Panc1 (cell line): ENCODE data around the gene MRPL48. TPM values are rescaled to one million over a fixed set of nuclear protein-coding genes. Genes with fewer than 3 reads are reported as not detected.

ENCODE experiments used
- ATAC-seq: fragments of 200-7000 bp; cut with Tn5 transposase; 2 replicates; pipeline ENCODE4 v1.9.1; 2020; ENCODE audit warnings: mild to moderate bottlenecking, moderate library complexity
- BruUV-seq: library from RNA; stranded (reverse); fragments of 400-500 nt; replicated peaks from 2 replicates; lab custom pipeline; 2021; lab: Mats Ljungman, UMichigan
- CTCF ChIA-PET: fragments of 300-600 bp; sonication (Branson Sonifier 250); formaldehyde crosslinking; loops from one replicate; lab custom pipeline; 2022; ENCODE audit warnings: antibody characterized with exemption; lab: Charles Lee
- POLR2A ChIA-PET: fragments of 300-600 bp; sonication (Branson Sonifier 250); formaldehyde crosslinking; loops from one replicate; lab custom pipeline; 2022; ENCODE audit warnings: antibody characterized with exemption; lab: Charles Lee
- DNase-seq: peaks from one replicate; pipeline ENCODE4 v3.0.0-alpha.2; 2010; ENCODE audit warnings: low read depth, low spot score
- H3K27ac ChIP-seq: 2 replicates; pipeline ENCODE4 v1.5.1; 2011; ENCODE audit warnings: mild to moderate bottlenecking, low read length, inconsistent platforms
- H3K27me3 ChIP-seq: fragments of 200-500 bp; sonication (Bioruptor generic); 2 replicates; pipeline ENCODE4 v1.6.0; 2014; ENCODE audit warnings: low read length, inconsistent platforms; ENCODE audit not compliant: control insufficient read depth, insufficient read depth
- H3K36me3 ChIP-seq: fragments of 200-500 bp; sonication (Bioruptor generic); 2 replicates; pipeline ENCODE4 v1.5.1; 2014; ENCODE audit warnings: inconsistent platforms, mild to moderate bottlenecking, low read length, moderate library complexity; ENCODE audit not compliant: control insufficient read depth, insufficient read depth
- H3K4me1 ChIP-seq: 2 replicates; pipeline ENCODE4 v1.5.1; 2011; ENCODE audit warnings: inconsistent platforms, mild to moderate bottlenecking, low read length, moderate library complexity; ENCODE audit not compliant: control insufficient read depth, insufficient read depth
- H3K4me3 ChIP-seq, 2 experiments: 2 replicates each; pipeline ENCODE4 v1.5.1; 2011 to 2012; ENCODE audit warnings: low read depth in 2 of 2, low read length in 2 of 2, mild to moderate bottlenecking in 2 of 2, inconsistent platforms in 1 of 2, moderate library complexity in 1 of 2
- H3K9me3 ChIP-seq: fragments of 200-500 bp; sonication (Bioruptor generic); 2 replicates; pipeline ENCODE4 v1.5.1; 2014; ENCODE audit warnings: low read depth, mild to moderate bottlenecking, inconsistent platforms, low read length, moderate library complexity; ENCODE audit not compliant: control insufficient read depth, insufficient read depth
- POLR2AphosphoS5 ChIP-seq: IDR thresholded peaks from 2 replicates; pipeline ENCODE4 v1.6.1; 2012; ENCODE audit warnings: mild to moderate bottlenecking, low read depth, low read length, moderate library complexity
- SIN3A ChIP-seq: IDR thresholded peaks from 2 replicates; pipeline ENCODE4 v1.6.1; 2012; ENCODE audit warnings: low read depth, mild to moderate bottlenecking, low read length, moderate library complexity, borderline replicate concordance; ENCODE audit not compliant: insufficient read depth
- TCF7L2 ChIP-seq: IDR thresholded peaks from 2 replicates; pipeline ENCODE4 v1.6.1; 2011; ENCODE audit warnings: mild to moderate bottlenecking, low read depth, low read length, inconsistent platforms
- in situ Hi-C: cut with HindIII; loops from 2 replicates; pipeline ENCODE4 v1.10.0; 2016; ENCODE audit warnings: low sequenced_read_pairs, low pct_unique_long_range_greater_than_20kb
- intact Hi-C: fragments of 100-400 bp; cut with micrococcal nuclease; formaldehyde crosslinking; loops from one replicate; pipeline ENCODE4 v1.10.0; 2022; ENCODE audit not compliant: unreplicated experiment
- total RNA-seq: library from RNA; stranded (reverse); gene quantifications from one replicate; pipeline ENCODE4 v1.2.1, GENCODE V29; 2021; ENCODE audit not compliant: unreplicated experiment
- TF ChIP-seq, protein P1 (sequence below), 2 experiments: IDR thresholded peaks; 2 replicates each; pipeline ENCODE4 v1.6.1; 2011 to 2012; ENCODE audit warnings: low read depth in 2 of 2, control low read depth in 1 of 2, low read length in 1 of 2, mild to moderate bottlenecking in 1 of 2, moderate library complexity in 1 of 2; ENCODE audit not compliant: insufficient read depth in 1 of 2
- TF ChIP-seq, protein P2 (sequence below): fragments of 450-650 bp; IDR thresholded peaks from 2 replicates; pipeline ENCODE4 v1.5.1; 2017; ENCODE audit warnings: mild to moderate bottlenecking

Gene MRPL48
- total RNA-seq, 1 experiment from 2014 or later = 42.0 TPM

DNA sequence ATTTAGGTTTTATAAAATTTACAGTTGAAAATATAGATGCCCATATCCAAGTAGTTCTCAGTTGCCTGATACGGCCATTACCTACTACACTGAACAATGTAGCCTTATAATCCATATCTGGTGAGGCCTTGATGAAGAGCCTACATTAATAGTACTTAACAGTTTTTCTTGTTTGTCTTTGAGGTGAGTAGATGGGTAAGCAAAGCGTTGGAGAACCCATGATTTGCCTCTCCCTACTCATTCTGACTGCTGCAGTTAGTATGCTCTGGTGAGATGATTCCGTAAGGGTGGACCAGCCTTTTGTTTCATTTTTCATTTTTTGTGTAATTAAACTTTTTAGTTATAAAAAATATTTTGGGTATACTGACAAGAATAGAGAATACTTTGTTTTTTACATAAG lies 100.6 kb downstream of the MRPL48 start:
- Histone ChIP-seq H3K4me3 (no peak overlapping the region), H3K4me1 (no peaks in the 10 kb centered on the region), H3K27me3 (no peaks in the 10 kb centered on the region), H3K36me3 (no peaks in the 10 kb centered on the region; the same call in 1 of the 2 replicates), H3K27ac (no peak overlapping the region), H3K9me3 (no peaks in the 10 kb centered on the region)
- TF ChIP-seq, protein P1, sequence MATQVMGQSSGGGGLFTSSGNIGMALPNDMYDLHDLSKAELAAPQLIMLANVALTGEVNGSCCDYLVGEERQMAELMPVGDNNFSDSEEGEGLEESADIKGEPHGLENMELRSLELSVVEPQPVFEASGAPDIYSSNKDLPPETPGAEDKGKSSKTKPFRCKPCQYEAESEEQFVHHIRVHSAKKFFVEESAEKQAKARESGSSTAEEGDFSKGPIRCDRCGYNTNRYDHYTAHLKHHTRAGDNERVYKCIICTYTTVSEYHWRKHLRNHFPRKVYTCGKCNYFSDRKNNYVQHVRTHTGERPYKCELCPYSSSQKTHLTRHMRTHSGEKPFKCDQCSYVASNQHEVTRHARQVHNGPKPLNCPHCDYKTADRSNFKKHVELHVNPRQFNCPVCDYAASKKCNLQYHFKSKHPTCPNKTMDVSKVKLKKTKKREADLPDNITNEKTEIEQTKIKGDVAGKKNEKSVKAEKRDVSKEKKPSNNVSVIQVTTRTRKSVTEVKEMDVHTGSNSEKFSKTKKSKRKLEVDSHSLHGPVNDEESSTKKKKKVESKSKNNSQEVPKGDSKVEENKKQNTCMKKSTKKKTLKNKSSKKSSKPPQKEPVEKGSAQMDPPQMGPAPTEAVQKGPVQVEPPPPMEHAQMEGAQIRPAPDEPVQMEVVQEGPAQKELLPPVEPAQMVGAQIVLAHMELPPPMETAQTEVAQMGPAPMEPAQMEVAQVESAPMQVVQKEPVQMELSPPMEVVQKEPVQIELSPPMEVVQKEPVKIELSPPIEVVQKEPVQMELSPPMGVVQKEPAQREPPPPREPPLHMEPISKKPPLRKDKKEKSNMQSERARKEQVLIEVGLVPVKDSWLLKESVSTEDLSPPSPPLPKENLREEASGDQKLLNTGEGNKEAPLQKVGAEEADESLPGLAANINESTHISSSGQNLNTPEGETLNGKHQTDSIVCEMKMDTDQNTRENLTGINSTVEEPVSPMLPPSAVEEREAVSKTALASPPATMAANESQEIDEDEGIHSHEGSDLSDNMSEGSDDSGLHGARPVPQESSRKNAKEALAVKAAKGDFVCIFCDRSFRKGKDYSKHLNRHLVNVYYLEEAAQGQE (IDR thresholded peaks at IDR 0.05; ENCODE audit: insufficient read depth in 1 of 2, low read depth in 2 of 2, low read length in 1 of 2) = no peak
- no peak for TF ChIP-seq TCF7L2
- intact Hi-C loops (no loop called here), in situ Hi-C loops (no loop called here)
- POLR2A ChIA-PET = no interaction called here
- no peak for ATAC-seq
- no TSS peak for BruUV-seq
- DNase-seq = no peak
- CTCF ChIA-PET = no interaction called here

DNA sequence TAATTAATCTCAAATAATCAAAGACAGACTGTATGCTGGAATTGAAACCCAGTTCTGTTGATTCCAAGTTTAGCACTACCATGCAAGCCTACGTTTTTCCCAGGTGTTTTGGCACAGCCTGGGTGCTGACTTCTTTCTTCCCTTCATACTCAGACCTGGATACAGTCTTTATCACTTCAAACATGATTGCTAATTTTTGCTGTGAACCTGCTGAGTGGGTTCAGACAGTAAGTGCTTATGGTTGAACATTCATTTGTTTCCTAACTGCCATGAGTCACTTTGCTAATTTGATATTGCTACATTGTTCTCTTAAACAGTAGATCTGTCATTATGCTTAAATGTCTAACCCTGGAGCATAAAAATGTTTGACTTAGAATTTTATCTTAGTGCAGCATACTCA lies 101.3 kb downstream of the MRPL48 start:
- H3K27me3 ChIP-seq = no peaks in the 10 kb centered on the region
- no peaks in the 10 kb centered on the region for H3K4me1 ChIP-seq
- DNase-seq (no peak), ATAC-seq (no peak)
- BruUV-seq = no TSS peak
- H3K27ac ChIP-seq = no peak overlapping the region
- H3K4me3 ChIP-seq = no peak overlapping the region
- H3K9me3 ChIP-seq = no peaks in the 10 kb centered on the region
- ChIA-PET POLR2A (no interaction called here), CTCF (no interaction called here)
- no peaks in the 10 kb centered on the region; the same call in 1 of the 2 replicates for H3K36me3 ChIP-seq
- TF ChIP-seq TCF7L2 (no peak), POLR2AphosphoS5 (no peak), SIN3A (no peak)
- TF ChIP-seq, protein P2, sequence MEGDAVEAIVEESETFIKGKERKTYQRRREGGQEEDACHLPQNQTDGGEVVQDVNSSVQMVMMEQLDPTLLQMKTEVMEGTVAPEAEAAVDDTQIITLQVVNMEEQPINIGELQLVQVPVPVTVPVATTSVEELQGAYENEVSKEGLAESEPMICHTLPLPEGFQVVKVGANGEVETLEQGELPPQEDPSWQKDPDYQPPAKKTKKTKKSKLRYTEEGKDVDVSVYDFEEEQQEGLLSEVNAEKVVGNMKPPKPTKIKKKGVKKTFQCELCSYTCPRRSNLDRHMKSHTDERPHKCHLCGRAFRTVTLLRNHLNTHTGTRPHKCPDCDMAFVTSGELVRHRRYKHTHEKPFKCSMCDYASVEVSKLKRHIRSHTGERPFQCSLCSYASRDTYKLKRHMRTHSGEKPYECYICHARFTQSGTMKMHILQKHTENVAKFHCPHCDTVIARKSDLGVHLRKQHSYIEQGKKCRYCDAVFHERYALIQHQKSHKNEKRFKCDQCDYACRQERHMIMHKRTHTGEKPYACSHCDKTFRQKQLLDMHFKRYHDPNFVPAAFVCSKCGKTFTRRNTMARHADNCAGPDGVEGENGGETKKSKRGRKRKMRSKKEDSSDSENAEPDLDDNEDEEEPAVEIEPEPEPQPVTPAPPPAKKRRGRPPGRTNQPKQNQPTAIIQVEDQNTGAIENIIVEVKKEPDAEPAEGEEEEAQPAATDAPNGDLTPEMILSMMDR = no peak
- TF ChIP-seq, protein P1 (IDR thresholded peaks at IDR 0.05; ENCODE audit: insufficient read depth in 1 of 2, low read depth in 2 of 2, low read length in 1 of 2) = no peak
- in situ Hi-C loops (no loop called here), intact Hi-C loops (no loop called here)
